GM18858 (cell line): Measurements from ENCODE around the gene TCEAL9.
"Not testable (repeated sequence)": the region's sequence is repeated elsewhere in the genome, so short reads cannot be mapped to it uniquely, and the experiment has no call there.

Experiments used
- ATAC-seq: cut with Tn5 transposase; IDR thresholded peaks from one replicate; pipeline ENCODE4 v1.9.1; 2021; ENCODE audit not compliant: unreplicated experiment

Gene TCEAL9, protein sequence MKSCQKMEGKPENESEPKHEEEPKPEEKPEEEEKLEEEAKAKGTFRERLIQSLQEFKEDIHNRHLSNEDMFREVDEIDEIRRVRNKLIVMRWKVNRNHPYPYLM

DNA sequence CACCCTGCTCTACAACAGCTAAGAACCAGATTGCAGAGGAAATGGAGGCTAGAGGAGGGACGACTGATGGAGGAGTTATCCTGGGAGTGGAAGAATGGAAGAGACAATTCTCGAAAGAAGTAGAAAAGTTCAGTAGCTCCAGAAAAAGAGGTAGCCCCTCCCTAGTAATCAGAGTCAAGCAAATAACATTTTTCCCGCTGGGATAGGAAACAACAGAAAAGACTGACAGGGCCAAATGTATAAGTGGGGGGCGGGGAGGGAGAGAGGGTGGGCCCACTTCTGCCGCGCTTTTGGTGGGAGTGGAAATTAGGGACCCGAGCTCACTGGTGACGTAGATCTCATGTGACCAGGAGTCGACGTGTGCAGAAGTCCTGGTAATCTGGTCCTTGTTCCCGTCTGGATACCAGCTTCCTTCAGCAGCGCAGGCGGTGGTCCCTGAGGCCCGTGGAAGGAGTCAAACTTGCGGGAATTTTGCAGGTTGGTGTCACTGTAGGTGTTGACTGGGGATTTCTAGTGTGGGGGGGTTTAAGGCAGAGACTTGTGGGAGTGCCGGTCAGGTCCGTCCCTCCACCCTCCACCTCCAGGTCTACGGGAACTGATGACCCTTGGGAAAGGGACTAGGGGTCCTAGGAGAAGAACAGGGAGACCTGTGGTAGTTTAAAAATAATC is at the start of gene TCEAL9:
TCEAL9 (plus strand) TSS at position 377 of the 669 bp plus-strand sequence. CDS start 1,179 bp downstream, outside the sequence.
- no peak for ATAC-seq

DNA sequence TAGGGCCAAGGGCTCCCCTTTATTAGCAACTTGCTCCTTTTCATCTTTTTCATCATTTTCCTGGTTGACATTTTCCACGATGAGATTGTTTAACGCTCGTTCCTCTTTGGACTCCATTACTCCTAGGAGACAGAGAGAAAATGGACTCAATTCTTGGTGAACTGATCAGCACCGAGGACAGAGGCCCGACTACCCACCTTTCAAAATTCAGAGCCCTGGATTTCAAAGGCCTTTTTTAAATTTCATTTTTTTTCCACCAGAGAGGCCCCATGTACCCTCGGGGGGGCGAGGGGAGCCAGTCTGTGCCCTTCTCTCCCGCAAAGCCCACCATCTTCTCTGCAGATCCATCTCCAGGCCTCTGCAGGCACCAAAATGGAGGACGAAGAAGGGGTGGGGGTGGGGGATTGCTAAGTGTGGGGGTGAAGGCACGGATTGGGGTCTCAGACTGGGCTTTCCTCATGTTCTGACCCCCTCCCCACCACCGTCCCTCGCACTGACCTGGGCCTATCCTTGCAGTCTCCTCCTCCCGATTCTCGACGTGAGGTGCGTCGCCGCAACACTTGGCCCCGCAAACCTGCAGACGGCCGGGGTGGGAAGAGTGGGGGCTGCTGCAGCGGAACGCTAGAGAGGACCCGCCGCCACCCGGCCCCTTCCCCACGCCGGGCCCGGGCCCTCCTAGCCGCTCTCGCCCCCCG is 46.3 kb upstream of the TCEAL9 start:
- ATAC-seq = no peak

DNA sequence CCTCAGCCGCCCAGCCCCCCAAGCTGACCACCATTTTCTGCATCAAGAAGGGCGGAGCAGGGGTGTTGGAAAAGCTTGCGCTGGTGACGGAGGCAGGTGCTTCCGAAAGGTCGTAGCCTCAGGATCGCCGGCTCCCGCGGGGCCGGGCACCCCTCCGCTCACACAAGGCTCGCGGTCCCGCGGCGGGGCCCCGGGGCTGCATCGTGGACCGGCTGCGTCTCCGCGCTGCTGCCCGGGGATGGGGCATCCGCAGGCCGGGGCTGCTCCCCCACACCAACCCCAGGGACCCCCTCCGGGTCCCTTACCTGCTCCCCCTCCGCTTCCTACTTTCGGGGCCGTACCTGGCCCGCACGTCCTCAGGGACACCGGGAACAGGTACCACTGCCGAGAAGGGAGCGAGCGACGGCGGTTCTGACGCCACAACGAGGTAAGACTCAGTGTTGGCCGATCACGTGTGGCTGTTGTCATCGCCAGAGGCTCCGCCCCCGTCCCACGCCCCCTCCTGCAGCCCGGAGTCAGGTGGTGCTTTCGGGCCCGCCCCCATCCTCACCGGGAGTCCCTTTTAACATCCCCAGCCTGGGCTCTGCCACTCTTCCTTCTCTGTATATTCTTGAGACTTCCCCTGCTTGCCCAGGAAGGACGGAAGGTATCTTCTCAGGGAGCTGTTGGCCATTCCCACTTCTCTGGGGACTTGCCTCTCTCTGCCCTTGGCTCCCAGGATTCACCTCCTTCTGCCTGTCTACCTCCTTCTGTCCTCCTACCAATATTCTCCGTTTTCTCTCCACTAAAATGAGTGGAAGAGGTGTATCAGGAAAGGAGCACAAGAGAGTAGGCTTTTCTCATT is 45.5 kb upstream of the TCEAL9 start, which contains the start of gene BEX2:
BEX2 (minus strand) TSS at position 436 of the 844 bp plus-strand sequence. CDS start 1,014 bp downstream, outside the sequence.
- peak; percentile 90 for ATAC-seq

DNA sequence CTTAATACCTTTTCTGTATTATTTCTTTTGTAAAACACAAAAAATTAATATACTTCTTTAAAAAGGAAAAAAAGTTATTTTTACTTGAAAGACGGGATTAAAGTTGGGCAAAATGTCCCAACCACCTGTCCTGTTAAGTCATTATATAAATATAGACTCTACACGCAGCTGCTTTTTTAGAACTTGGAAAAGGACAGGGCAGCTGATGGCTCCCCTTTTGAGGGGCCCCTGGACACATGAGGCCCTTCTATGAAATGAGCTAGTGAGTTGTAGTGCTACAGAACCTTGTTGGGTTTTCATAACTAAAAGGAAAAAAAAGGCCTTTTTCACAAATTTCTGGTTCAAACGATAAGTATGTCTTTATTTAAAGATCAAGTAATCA is 44.9 kb upstream of the TCEAL9 start:
- ATAC-seq = no peak

DNA sequence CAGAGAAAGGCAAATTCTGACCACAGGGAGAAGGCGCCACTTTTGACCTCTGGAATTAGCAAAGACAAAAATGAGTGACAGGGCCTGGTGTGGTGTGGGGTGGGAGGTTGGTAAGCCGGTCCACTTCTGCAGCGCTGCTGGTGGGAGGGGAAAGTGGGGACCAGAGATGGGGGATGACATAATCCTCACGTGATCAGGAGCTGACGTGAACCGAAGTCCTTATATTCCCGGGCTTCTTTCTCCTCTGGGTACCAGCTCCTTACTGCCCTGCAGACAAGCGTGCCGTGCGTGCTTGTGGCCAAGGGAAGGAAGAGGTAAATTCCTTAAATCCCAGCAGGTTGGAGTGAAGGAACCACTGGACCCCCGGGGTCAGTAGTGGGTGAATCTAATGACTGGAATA is 26.3 kb upstream of the TCEAL9 start, which contains the start of gene TCEAL7:
TCEAL7 (plus strand) TSS at position 249 of the 400 bp plus-strand sequence. CDS start 1,165 bp downstream, outside the sequence.
- ATAC-seq = no peak

DNA sequence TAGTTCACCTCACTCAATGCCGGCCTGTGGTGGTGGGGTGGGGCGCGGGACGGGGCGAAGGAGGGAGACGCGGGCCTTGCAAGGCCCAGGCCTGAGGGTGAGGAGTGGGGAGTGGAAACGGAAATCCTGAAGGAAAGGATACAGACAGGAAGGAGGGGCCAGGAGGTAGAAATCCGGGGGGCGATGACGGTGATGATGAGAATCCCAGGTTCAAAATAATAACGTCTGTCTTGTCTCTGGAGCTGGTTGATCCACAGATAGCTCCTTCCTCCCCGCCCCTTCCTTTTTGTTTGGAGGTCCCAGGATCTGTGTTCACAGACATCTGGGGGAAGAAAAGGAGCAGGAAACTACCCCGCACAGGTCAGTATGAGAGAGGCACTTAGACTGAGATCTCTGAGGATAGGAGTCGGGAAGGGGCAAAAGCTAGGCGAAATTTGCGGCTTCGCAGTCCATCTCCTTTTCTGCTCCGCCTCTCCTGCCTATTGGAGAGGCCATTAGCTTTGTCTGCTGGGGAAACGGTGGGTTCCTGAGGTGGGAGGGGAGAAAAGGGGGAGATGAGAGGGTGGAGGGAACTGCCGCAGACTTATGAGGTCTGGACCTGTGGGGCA is 25.5 kb upstream of the TCEAL9 start:
- no peak for ATAC-seq

DNA sequence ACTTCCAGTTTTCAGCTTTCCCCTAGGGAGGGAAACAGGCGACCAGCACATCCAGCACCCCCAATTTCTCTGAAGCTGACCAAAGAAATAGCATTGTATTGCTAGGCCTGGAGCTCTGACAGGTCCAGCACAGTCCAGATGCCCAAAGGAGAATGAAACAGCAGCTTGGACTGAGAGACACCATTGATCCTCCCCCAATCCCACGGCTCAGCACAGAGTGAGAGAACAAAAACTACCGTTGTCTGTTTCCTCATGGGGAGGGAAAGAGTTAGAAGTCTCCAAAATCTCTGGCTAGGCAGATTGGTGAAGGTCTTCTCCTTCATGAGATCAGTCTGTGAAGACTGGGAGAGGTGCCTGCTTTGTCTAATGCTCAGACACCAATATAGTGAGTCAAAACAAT is 17.6 kb upstream of the TCEAL9 start:
- no peak for ATAC-seq

DNA sequence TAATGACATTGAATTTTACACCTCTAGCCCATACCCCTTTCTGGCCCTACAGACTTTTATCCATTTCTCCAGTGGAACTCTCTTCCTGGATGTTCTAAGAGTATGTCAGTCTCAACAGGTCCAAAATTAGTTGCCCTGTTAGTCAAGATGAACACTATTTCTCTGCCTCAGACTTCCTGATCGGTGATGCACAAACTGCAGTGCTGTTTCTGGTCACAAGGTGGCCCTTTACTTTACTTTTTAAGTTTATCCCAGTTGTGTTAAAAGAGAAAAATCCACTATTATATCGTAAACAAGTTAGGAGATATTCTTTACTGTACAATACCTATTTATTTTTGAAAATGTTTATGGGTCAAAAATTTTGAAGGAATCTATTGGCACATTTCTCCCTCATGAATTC is 13.2 kb upstream of the TCEAL9 start:
- peak; percentile 73 for ATAC-seq

DNA sequence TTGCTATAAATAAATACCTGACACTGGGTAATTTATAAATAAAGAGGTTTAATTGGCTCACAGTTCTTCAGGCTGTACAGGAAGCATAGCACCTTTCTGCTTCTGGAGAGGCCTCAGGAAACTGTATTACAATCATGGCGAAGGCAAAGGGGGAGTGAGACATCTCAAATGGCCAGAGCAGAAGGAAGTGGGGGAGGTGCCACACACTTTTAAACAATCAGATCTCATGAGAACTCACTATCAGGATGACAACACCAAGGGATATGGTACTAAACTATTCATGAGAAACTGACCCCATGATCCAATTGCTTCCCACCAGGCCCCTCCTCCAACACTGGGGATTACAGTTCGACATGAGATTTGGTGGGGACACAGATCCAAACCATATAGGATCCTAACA is 11.7 kb upstream of the TCEAL9 start:
- ATAC-seq = no peak

DNA sequence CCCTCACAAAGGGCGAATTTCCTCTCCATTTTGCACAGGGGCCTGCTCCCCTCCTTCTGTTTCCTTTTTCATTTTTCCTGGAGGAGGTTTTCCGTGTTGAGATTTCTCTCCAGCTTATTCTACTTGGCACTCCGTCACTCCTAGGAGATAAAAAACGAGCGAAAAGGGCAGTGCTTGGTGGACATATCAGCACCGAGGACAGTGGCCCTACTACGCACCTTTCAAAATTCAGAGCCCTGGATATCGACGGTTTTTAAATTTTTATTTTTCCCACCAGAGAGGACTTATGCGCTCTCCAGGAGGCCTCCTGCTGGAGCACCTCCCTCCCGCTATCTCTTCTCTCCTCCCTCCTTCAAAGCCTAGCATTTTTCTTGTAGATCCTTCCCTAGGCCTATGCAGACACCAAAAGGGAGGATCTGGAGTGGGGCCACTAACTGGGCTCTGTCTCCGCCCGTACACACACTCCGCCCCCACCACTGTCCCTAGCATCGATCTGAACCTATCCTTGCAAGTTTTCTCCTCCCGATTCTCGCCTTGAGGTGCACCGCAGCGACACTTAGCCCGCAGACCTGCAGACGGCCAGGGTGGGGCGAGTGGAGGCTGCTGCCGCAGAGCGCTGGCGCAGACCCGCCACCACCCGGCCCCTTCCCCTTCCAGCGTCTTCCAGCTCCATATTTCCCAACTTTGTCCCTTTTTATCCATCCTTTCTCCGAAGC is 8.5 kb upstream of the TCEAL9 start:
- ATAC-seq = no peak

DNA sequence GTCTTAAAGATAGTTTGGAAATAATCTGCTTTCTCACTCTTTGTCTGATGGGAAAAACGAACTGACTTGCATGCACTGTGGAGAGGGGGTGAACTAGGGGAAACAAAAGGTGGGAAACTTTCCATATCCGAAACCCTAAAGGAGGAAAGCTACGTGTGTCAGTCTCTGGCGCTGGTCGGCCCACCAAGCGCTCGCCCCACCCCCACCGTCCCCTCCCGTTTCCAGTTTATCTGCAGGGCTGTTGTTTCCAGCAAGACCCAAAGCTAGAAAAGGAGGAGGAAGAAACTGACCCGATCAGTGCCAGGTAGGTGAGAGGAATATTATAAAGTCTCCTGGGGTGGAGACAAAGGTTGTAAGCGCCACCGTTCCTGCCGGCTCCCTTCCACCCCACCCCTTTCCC is 552 bp downstream of the TCEAL9 start:
- no peak for ATAC-seq

DNA sequence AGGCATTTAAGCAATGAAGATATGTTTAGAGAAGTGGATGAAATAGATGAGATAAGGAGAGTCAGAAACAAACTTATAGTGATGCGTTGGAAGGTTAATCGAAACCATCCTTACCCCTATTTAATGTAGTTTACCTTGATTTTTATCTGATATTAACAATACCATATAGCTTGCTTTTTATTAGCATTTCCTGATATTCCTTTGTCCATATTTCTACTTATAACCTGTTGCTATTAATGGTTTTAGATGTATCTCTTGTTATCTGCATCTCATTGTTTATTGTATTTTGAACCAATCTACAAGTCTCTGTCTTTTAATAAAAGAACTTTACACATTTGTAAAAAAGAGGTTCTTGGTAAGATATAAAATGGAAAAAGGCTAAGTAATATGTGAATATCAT is 1.6 kb downstream of the TCEAL9 start:
- no peak for ATAC-seq

DNA sequence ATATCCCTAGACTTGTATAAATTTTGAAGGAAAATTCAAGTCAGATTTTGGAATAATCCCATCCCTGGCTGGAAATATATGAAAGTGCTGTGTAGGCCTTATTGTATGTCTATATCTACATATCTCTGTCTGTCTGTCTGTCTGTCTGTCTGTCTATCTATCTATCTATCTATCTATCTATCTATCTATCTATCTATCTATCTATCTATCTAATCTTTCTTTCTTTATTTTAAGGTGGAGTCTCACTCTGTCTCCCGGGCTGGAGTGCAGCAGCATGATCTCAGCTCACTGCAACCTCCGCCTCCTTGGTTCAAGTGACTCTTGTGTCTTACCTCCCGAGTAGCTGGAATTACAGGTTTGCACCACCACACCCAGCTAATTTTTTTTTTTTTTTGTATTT is 3.3 kb downstream of the TCEAL9 start:
- ATAC-seq = not testable (repeated sequence)

DNA sequence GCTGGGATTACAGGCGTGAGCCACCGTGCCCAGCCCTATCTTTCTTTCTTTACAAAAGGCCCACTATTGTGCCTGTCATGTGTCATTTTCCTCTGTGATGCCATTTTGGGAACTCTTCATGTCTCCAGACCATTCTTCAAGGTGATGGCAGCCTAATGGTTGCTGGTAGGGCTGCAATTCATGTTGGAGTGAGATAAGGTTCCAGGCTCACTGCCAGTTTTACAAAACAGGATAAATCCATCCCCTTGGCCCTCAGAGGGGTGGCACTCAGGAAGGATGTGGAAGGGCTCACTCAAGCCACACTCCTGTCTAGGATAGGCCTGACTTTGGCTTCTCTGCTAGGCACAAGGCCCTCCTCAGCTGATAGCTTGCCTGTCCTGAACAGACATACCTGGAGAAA is 3.8 kb downstream of the TCEAL9 start:
- no peak for ATAC-seq

DNA sequence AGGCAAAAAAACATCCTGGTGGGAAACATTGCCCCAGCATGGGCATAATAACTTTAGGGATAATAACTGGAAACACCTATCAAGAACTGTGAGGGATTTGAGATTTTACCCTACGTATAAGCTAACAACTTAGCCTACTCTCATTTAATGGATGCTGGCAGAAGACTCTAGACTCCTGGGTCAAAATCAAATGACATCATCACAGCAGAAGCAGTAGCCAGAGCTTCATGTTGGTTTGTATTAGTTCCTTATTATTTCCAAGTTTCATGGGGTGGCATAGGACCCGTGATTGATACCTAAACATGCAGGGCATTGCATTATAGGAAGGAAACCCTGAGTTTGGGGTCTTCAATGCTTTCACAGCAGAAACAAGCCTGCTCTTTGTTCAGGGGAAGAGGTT is 4.6 kb downstream of the TCEAL9 start:
- ATAC-seq = no peak

DNA sequence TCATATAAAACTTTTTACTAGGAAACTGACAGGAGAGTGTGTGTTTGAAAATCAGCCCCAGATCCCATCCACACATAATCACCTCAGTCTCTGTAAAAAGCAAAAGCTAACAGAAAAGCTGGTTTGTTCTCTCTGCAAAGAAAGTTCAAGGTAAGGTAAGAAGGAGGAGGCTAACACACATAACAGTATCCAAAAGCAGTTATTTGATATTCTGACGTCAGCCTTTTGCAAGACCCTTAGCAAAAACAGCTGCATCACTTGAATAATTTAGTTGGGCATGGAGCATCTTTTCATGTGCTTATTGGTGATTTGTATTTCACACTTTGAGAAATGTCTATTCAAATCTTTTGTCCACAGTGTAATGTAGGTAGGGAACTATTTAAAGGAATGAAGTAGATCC is 5.5 kb downstream of the TCEAL9 start:
- no peak for ATAC-seq

DNA sequence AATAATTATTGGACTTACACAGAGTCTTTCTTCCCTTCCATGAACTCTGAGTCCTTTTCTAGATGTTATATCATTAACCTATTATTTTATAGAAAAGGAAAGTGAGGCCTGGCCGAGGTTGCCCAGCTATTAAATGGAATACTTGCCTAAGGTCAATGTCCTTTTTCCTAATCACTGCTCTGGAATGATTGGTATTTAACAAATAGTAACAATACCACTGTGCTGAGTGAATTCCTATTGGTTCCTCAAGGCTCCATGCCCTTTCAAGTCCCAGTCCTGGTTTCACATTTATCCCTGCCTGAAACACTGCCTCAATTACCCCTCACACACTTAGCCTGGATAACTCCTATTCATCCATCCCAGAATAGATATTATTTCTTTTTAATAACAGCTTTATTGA is 6.2 kb downstream of the TCEAL9 start:
- ATAC-seq = no peak

DNA sequence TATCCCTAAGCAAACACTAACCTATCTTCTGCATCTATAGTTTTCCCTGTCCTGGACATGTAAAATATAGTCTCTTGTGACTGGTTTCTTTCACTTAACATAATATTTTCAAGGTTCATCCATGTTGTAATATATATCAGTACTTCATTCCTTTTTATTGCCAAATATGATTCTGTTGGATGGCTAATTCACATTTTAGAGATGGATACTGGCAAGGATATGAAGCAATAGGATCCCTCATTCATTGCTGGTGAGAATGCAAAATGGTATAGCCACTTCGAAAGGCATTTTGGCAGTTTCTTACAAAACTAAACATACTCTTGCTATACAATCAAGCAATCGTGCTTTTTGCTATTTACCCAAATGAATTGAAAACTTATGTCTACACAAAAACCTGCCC is 6.7 kb downstream of the TCEAL9 start:
- no peak for ATAC-seq

DNA sequence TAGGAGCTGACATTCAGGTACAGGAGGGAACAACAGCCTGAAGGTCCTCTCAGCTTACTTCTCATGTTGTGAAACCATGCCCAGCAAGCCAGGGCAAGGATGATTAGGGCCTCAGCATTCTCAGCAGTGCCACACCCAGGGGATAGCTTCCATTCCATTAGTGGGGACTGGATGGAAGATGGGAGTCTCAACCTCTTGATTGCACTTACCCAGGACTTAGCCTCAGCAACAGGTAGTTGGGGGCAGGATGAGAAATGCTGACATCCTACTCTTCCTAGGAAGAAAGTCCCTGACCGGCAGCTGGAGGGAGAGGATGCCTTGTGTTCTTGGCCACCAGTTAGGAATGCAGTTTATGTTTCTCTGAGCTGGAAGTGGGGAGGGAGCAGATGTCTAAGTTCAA is 11.2 kb downstream of the TCEAL9 start:
- ATAC-seq = no peak

DNA sequence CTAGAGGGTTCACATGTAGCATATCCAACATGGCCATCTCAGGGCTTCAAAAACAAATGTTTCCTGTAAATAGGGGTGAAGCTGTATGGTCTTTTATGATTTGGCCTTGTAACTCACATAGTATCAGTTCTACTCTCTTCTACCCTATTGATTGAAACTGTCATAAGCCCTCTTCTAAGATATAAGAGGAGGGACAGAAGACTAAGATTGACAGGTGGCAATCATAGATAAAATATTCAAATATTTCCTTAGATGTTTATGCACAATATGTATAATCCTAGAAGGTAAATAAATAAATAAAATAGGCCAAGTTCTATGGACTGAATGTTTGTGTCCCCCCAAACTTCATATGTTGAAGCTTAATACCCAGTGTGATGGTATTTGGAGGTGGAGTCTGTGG is 13.2 kb downstream of the TCEAL9 start:
- no peak for ATAC-seq
